Measurements from ENCODE around the gene POLDIP3.
"Not testable (repeated sequence)": the region's sequence is repeated elsewhere in the genome, so short reads cannot be mapped to it uniquely, and the experiment has no call there.

The POLDIP3 gene

DNA sequence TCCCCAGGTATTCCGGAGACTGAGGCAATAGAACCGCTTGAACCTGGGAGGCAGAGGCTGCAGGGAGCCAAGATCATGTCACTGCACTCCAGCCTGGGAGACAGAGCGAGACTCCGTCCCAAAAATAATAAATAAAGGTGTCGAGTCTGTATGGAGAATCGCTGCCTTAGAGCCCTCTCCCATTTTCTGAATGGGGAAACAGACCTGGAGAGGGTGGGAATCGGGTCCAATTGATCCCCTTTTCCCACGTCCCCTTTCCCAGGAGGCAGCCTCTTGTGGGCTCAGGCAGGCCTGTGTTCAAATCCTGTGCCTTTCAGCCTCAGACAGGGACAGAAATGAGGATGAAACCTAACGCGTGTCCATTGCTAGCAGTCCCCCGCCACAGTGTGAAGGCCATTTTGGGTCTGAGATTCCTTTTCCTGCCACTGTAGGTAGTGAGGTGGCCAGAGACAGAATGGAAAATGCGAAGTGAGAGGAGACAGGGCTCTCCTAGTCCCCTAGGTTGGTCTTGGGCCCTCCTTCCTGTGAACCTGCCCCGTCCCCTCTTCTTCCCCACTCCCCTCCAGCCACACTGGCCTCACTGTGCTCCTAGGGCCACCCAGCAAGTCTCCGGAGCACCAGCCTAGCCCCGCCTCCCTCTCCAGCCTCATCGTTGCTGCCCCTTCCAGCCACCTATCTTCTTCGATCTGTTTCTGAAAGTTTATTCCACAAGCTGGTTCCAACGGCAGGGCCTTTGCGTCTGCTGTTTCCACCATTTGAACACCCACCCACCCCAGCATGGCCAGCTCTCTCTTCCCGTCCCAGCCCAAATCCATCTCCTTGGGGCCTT, 2.7 kb upstream of the POLDIP3 start:
- no peak for DNase-seq

- not testable (repeated sequence) for DNase-seq
Measured at GRCh38 chr22:42615860-42616175, 1.1 kb upstream of the POLDIP3 start.

DNA sequence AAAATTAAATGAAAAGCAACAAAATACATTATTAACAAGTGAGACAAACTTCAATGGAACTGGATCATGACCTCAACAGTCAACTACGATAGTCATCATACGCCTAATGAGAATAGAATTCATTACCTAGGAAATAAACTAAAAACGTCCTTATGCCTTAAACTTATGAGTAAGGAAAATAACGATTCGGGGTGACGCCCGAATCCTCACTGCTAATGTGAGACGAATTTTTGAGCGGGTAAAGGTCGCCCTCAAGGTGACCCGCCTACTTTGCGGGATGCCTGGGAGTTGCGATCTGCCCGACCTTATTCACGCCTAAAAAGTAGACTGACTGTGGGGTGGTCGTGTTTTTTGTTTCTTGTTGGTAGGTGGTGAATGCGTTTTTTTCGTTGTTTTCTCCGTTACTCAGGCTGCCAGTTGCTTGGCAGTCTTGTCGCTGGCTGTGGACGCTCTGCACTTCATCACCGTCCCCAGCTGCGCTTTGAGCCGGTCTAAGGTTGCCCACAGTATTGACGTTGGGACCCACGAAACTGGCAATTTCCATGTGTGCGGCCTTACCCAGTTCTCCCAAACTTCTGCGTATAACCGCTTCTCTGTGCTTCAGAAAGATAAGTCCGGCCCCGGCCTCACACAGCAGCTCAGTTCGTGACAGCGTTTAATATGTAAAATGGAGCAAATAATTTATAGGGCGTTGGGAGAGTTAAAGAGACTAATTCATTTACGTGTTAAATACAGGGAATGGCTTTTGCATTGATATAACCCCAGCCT, 593 bp upstream of the POLDIP3 start:
- peak; percentile 99 for DNase-seq

DNA sequence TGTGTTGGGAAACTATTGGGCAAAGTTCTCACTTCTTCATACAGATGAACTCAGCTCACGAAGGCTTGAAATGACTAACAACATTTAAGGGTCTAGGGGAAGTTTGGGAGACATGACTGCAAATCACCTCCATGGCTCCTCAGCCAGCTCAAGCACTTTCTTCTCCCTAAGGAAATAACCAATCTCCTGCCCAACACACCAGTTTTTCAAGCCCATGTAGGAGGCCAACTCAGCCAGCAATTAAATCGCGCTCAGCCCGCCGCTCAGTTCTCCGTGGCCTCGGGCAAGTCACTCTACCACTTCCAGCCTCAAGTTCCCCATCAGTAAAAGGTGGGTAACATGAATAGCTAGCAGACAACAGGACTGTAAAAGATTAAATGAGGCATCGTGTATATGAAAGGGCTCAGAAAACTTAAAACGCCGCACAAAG, 796 bp downstream of the POLDIP3 start:
- DNase-seq: no peak

GRCh38 chr22:42612336-42612735, 2.3 kb downstream of the POLDIP3 start:
- no peak for DNase-seq

- no peak for DNase-seq
Measured at GRCh38 chr22:42611051-42611450, 3.6 kb downstream of the POLDIP3 start.

DNA sequence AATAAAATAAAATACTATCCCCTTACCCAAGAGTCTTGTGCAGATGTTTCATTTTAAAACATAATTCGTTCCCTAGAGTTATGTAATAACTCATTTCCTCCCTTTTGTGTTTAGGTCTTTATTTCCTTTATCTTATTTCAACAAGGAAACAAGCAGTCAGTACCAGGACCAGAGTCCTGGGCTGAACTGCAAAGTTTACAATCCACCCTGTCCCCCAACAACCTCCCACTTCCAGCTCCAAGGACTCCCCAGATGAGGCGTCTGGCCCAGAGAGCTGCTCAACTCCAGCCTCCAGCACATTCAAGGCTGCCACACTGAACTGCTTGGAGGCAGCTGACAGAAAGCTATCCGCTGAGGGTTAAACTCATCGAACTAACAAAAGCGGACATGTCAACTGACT, 4.5 kb downstream of the POLDIP3 start:
- DNase-seq: no peak

GRCh38 chr22:42608823-42609361, 5.8 kb downstream of the POLDIP3 start:
- DNase-seq: peak; percentile 75

DNA sequence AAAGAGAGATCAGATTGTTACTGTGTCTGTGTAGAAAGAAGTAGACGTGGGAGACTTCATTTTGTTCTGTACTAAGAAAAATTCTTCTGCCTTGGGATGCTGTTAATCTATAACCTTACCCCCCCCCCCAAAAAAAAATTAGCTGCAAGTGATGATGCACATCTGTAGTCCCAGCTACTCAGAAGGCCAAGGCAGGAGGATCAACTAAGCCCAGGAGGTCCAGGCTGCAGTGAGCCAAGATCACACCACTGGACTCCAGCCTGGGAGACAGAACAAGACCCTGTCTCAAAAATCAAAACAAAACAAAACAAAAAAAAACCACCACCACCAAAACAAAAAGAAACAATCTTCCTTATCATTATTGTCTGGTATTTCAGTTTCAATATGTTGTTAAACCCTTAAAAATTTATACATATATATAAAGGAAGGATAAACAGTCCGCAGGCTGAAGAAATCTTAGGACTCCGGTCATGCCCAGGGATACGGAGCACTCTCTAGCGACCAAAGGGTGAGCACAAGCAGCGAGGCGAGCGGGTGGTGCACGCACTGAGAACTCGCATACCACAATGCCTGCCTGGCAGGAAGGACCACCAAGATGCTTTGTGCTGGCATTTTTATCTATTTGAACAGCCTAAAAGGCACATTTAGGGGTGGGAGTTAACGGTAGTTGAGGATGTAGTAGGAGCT, 6.4 kb downstream of the POLDIP3 start:
- no peak for DNase-seq

DNA sequence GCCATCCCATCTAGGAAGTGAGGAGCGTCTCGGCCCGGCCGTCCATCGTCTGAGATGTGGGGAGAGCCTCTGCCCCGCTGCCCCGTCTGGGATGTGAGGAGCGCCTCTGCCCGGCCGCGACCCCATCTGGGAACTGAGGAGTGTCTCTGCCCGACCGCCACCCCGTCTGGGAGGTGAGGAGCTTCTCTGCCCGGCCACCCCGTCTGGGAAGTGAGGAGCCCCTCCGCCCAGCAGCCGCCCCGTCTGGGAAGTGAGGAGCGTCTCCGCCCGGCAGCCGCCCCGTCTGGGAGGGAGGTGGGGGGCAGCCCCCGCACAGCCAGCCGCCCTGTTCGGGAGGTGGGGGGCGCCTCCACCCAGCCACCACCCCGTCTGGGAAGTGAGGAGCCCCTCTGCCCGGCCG, 7.0 kb downstream of the POLDIP3 start:
- DNase-seq: not testable (repeated sequence)

DNA sequence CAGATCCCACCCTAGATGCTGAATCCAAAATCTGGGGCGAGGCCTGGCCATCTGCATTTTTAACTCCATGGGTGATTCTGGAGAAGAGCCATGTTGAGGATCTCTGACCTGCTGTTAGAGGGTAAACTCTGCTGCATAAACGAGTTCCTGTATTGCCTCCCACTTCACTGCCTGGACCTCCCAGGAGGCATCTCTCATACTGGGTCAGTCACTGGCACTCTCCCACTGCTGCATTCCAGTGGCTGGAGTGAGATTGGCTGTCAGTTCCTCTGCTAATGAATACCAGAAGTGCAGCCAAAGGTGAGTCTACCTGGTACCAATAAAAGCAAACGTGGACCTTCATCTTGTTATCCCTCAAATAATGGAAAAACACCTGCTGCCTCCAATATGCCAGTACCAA, 10.3 kb downstream of the POLDIP3 start:
- DNase-seq: peak; percentile 28

GRCh38 chr22:42603427-42603826, 11.3 kb downstream of the POLDIP3 start:
- DNase-seq: no peak

DNA sequence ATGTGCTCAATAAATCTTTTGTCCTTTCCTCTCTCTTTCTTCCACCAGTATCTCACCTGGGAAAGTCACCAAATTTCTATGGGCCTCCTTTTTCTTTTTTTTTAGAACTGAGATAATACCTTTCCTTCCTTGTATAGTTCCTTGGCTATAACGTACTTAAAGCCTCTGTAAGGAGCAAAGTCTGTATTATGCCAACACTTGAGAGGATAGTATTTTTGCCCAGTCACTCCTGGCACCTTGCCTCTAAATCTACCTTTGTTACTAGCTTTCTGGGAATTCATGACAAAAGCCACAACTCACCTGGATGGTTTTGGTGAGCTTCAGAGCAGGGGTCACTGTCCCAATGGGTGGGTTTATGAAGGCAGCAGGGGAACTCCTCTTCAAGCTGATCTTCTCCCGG, 12.2 kb downstream of the POLDIP3 start:
- no peak for DNase-seq

GRCh38 chr22:42601879-42602465, 12.7 kb downstream of the POLDIP3 start:
- no peak for DNase-seq

- DNase-seq: no peak
Measured at GRCh38 chr22:42596863-42597530, 17.7 kb downstream of the POLDIP3 start.

- DNase-seq: no peak
Measured at GRCh38 chr22:42596336-42596735, 18.3 kb downstream of the POLDIP3 start.

GRCh38 chr22:42595434-42595833, 19.2 kb downstream of the POLDIP3 start:
- DNase-seq: no peak

GRCh38 chr22:42591987-42592386, 22.7 kb downstream of the POLDIP3 start:
- no peak for DNase-seq

DNA sequence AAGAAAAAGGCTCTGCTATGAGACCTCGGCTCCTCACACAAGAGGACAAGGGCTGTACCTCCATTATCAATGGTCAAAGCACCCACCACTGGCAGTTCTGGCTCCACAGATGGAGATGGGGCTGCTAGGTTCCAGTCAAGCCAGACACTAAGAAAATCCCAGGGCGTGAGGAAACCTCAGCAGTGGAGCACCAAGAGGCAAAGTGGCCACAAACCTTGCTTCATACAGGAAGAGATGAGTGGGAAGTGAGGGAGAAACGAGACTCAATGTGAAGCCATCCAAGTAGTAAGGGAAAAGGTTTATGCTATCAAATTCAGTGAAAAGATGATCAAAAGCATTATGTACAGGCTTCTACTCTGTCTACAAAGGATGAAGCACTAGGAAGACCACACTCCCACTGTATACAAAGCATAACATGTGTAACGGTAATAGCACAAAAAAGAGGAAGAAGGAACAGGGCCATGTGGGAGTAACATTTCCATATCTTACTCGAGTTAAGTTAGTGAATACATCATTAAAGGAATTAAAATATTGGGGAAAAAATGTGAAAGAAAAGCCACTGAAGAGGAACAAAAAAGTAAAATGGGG, 27.0 kb downstream of the POLDIP3 start:
- no peak for DNase-seq

- DNase-seq: no peak
Measured at GRCh38 chr22:42586381-42586780, 28.3 kb downstream of the POLDIP3 start.

DNA sequence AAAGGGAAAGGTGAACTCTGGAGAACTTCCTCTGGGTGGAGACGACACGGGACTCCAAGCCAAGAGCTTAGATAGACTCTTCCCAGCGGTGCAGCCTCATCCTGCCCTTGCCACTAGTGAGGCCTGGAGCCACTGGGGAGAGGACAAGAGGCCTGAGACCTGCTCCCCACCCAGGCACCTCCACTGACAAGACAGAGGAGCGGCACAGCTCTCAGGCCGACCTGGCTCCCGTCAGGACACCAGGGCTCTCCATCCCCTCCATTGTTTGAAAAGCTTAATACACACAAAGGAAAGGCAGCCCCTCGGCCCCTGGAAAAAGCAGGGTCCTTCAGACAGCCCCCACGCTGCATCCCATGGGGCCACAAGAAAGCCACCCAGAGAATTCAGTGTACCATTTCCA, 29.6 kb downstream of the POLDIP3 start:
- no peak for DNase-seq
